GM21423 (cell line): ENCODE results near the gene NOTCH3.

Experiments used
- ATAC-seq: cut with Tn5 transposase; IDR thresholded peaks from one replicate; pipeline ENCODE4 v1.9.1; 2021; ENCODE audit warnings: mild to moderate bottlenecking, moderate library complexity; ENCODE audit not compliant: unreplicated experiment

Gene NOTCH3

DNA sequence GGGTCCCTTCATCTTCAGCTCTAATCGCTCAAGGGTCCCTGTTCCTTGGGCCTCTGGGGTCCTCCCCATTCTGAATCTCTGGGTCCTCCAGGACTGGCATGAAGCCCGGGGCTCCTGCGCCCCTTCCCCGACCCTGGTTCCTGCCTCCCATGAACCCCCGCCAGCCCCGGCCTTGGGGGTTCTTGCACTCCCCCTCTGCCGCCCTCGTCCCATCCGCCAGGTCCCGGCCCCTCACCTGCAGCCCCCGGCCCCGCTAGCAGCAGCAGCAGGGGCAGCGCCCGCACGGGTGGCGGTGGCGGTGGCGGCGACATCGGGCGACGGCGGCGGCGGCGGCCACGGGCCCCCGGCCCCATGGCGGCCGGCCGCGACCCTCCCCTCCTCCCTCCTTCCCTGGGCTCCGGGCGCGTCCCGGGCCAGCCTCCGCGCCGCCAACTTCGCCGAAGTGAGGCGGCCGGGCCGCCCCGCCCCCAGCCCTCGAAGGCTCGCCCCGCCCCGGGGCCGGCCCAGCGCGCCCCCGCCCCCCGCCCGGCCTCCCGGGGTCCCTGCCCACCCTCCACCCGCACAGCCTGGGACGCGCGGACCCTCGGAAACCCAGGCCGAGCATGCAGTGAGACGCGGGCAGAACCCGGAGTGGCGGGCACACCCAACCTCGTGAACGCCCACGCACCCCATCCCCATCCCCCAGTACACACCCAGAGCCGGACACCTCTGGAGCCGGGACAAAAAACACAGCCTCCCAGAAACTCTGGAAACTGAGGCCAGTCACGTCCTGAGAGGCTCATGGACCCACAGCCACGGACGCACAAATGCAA lies at the start of gene NOTCH3:
NOTCH3 (minus strand) TSS at position 443 of the 812 bp plus-strand sequence; CDS start at position 353, 90 bp downstream.
- no peak for ATAC-seq

DNA sequence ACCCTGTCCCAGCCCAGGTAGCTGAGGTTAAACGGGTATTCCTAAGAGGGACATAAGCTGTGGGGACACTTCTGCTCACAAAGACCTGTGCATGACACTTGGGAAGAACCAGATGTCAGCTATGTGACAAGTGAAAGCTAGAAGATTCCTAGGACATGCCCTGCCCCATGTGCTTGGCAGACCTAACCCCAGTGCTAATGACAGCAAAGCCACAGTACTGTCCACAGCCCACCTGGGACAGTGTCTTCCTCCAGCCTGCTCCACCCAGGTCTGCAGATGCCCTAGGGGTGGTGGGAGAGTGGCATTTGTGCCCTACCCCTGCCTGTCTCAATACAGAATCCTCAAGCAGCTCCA lies 49.8 kb upstream of the NOTCH3 start:
- ATAC-seq = no peak

DNA sequence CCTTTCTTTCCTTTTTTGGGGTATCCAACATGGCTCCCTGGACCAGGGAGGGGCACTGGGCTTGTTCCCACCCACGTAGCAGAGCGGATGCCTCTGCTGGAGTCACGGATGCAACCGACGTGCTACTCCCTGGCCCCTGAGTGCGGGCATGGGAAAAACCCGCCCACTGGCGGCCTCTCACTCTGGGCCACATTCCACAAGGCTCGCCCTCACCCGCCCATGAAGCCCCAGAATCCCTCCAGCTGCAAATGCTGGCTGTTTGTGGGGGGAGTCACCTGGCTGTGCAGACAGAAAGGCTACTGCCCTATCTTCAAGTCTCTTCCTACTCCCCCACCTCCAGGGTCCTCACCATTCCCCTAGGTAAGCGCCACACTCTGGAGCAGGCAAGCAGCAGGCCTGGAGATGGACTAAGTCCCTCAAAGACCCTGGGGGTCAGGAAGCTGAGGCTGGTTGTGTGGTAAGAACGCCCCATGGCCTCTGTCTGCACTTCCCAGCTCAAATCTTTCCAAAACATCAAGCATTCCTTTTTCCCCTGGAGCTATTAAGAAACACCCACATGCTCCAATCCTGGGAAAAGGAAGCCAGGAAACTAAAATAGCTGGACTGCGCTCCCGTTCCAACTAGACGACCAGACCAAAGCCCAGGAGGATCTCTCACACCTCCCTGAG lies 49.3 kb upstream of the NOTCH3 start:
- no peak for ATAC-seq

DNA sequence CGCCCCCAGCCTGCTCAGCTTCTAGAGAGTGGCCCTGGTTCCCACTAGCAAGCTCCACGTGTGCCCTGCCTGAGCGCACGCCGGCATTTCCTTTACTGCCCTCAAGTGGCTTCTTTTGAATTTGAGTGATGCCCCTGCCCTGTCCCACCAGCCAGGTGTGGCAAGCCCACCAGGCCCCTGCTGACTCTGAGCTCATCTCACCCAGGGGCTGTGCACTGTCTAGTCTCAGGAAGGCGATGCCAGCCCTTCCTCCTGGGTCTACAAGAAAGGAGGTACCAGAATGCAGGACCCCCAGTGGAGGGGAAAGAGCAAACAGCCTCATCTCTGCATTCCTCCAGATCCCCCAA lies 48.7 kb upstream of the NOTCH3 start:
- ATAC-seq = no peak

DNA sequence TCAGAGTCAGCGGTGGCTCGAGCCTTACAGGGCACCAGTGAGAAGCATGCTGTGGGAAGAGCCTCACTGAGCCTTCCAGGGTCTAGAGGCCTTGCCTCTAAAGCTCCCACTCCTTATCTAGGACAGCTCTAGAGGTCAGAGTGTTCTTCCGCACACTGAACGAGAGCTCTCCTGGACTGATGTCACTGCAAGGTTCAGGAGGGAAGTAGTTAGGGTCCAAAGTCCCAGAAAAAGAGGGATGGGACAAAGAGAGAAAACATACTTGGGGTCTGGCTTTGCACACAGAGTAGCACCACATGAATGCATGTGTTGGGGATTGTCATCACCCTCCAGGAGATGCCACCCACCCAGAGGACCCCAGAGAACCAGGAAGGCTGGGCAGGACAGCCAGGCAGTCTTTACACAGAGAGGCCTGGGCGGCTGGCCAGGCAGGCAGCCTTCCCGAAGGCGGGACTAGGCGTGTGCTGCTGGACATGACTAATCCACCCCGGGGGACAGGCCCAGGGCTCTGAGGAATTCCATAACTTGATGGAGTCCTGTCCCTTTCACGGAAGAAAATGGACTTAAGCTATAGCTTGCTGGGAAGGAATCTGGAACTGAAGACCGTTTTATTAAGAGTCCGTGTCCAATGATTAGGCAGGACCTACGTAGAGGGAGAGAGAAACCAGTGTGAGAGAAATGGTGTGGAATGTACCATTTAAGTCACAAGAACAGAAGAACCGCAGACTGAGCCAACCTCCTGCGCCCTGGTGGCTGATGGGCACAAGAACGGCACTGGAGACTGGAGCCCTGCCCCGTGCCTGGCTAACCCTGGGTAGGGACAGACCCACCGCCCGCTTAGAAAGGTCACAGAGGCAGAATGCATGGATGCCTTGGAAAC lies 48.1 kb upstream of the NOTCH3 start:
- ATAC-seq = no peak

DNA sequence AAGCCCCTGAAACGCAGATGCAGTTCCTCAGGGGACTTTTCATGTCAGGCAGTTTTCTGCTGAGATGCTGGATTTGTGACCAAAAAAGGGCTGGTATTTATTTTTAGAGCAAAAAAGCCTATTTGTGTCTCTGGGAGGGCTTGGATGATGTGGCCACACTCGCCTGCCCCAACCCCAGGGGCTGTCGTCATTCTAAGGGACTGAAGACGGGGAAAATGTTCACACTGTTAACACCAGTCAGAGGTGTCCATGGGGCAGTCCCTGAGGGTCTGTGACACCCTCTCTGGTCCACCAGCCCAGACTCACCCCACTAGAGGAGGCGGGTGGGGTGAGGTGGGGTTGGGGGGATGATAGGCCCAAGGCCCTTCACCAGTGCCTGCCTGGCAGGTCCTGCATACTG lies 47.3 kb upstream of the NOTCH3 start:
- ATAC-seq = no peak

DNA sequence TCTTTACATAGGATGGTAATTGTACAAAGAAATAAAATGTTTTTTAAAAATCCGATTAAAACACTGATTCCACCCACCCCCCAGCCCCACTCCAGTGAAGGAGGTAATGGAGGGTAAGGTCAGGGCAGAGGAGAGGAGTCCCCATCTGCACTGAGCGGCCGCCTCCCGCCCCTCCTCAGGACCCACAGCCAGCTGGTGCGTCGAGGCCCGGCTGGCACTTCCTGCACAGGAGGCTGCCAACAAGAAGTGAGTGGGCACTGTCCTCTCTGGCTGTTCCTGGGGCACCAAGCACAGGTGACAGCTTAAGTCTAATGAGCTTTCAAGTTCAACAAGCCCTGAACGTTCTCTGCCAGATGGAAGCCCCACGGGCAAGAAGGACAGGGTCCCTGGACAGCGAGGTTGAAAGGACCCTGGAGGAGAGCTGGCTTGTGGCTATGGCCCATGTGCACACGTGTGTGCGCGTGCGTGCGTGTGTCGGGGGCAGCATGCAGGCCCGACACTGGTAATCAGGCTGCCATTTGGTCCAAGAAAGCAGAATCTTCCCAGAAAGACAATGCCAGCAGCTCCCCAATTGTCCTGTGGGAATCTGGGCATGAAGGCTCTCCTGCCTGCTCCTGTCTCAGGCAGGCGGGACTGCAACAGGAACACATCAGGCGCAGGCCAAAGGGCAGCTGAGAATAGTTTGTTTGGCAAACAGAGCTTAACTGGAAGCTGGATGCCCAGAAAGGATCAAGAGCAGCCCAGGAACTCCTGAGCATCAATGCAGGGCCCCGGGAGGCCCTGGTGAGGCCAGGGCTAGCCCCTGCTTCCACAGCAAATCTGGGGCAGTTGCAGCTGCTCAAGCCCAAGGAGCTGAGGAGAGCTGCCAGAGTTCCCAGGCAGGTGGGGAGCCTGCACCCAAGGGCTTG lies 46.6 kb upstream of the NOTCH3 start:
- ATAC-seq = no peak

DNA sequence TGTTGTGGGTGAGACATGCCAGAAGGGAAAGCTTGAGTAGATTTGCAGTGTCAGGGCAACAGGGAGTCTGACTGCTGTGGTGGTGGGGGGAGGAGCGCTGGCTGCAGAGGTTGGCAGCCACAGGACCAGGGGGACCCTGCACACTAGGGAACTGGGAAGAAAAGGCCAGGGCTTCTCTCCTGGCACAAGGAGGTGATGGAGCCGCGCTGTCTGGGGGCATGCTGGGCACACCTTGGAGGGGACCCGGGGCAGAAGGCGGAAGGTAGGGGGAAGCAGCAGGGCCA lies 45.3 kb upstream of the NOTCH3 start:
- ATAC-seq = no peak

DNA sequence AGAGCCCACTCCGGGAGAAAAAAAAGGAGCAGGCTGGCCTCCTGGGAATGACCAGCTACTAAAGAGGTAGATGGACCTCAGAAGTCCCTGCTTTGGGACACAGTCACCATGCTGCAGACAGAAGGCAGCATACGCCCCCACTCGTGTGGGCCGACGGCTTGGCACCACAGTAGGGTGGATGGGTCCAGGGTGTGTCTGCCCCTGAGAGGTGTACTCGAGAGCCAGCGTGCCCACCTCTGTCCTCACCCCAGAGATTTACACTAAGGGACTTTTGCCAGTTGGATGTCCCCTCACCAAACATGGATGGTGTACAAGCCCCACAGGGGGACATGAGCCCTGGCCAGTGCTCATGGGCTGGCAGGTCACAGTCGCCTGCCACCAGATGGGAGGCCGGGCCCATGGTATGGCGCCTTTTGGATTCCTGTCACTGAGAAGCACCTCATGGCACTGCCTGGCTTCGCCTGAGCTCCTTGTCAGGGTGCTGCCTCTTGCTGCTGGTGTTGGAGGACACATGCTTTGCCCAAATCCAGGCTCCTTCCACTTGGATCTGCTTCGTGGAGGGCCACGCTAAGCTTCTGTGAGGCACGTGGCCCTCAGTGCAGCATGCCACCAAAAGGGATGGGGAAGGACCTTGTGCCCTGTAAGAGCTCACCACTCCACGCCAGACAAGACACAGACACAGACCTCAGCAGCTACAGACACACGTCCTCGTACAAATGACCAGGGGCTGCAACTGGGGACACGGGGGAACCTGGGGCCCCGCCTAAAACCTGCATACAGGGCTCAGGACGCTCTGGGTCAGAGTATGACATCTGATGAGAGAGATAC lies 44.8 kb upstream of the NOTCH3 start:
- no peak for ATAC-seq

DNA sequence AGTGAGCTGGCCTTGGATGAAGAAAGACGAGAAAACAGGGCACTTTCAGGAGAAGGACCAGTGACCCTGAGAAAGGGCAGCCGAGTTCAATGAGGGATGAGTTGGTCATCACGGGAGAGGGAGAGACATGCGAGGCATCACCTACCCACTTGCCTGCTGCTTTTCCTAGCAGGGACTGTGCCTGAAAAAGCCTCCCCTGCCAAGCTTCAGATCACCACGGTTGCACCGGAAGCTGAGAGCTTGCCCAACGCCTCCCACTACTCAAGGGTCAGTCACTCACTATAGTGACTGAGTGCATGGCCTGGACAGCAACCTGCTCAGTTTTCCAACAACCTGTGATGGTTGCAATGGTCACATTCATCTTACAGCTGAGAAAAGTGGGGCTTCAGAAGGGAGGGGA lies 44.0 kb upstream of the NOTCH3 start:
- ATAC-seq = no peak

DNA sequence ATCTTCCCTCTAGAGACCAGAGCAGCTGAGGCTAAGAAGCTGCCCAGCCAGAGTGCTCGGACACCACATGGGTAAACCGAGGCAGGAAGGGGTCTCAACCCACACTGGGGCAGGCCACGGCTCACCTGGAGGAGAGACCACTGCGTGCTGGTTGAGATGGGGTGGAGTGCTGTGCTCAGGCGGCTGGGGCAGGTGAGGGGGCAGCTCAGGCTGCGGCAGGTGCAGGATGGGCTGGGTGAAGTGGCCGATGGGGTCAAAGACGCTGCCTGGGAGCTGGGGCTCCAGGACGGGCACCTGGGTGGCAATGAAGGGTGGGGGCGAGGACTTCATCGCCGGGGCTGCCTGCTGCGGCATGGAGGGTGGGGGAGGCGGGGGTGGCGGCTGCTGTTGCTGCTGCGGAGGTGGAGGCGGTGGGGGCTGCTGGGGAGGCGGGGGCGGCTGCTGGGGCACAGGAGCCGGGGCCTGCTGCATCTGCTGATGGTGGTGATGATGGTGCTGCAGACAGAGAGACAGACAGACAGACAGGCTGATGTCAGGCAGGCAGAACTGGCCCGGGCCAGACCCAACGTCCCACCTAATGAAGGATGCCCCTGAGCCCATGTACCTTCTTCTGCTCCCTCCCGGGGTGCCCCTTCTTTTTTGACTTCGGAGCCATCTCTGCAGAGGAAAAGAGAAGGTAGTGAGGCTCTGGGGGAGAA lies 43.5 kb upstream of the NOTCH3 start:
- no peak for ATAC-seq

DNA sequence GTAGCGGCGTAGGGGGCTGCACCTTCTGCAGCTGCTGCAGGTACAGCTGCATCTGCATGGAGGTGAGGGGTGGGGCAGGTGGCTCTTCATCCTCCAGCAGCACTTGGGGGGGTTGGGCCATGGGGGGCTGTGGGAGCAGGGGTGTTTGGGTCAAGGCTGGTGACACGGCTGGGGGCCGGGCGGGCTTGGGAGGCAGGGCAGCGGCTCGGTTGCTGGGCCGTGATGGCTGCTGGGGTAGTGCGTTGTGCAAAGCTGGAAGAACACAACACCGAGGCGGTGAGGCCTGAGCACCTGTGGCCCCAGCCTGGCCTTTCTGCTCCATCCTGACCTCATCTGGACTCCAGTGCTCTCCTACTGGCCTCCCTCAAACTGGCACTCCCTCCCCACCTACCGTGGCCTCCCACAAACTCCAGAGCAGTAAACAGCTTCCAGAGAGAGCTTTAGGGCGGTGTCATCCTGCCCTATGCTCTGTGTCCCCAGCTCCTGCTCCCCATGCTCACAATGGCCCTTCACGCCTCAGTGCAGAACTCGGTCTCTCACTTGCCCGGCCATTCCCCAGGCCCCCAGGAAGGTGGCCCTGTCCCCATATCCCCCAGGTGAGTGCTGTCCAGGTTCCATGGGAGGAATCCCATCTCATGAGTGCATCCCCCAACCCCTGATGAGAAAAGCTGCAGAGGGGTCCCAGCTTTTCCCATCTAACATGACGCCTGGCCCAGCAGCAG lies 42.6 kb upstream of the NOTCH3 start:
- no peak for ATAC-seq

DNA sequence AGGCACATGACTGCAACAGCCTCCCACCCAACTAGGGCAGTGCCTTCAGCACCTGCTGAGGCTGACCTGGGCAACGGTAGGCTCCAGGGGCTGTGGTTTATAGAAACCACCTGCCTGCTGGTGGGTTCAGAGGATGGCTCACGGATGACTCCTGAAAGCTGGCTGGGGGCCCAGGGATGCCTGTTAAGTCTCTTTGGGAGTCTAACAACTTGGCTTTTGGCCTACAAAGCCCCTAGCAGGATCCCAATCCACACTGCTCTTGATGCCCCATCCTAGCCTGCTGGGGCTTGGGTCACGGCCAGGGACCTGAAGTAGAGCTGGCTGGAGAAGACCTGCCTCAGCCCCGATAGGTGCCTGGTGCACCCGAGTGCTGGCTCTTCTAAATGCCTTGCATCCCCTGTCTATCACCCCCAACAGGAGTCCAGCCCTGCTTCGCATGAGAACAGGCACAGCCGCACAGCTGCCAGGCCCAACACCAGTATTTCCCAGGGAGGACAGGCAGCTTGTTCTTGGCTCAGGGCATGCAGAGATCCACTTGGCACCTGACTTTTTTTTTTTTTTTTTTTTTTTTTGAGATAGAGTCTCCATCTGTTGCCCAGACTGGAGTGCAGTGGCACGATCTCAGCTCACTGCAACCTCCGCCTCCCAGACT lies 40.6 kb upstream of the NOTCH3 start:
- ATAC-seq = no peak

DNA sequence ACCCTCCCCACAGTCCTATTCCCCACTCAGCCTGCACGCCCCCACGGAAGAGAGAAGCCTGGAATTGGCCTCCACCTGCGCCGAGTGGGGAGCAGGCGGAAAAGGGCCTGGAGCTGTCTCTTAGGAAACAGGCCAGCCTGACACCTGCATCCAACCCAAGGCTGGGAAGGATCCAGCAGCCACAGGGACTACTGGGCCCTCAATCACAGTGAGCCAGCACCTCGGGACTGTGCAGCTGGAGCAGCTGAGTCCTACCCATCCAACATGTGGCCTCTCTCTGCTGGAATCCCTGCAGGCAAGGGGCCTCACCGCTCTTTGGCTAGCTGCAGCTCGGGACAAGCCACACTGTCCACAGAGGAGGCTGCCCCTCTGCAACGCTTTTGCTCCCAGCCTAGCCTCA lies 39.7 kb upstream of the NOTCH3 start:
- ATAC-seq = no peak

DNA sequence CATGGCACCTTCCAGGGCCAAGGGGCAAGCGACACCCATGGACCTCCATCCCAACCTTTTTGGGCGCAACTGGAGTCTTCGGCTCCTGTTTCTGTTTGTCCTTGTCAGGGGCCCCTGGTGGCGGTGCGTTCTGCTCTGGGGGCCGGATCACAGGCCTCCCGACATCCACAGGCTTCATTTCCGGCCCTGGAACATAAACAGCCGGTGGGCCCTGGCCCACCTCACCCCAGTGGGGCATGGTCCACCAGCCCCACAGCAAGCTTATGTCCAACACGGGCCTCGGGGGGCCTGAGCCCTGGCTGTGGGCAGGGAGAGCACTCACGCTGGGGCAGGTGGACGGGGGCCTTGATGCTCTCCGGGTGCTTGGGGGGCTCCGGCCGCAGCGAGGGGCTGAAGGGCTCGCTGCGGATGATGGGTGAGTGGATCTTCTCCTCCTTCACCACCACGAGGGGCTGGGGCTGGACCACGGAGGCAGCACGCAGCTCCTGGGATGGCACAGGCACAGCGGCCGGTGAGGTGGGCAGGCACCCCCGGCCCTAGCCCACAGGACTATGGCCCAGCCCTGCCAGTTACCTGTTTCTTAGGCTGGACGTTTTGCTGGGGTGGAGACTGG lies 38.6 kb upstream of the NOTCH3 start:
- no peak for ATAC-seq

DNA sequence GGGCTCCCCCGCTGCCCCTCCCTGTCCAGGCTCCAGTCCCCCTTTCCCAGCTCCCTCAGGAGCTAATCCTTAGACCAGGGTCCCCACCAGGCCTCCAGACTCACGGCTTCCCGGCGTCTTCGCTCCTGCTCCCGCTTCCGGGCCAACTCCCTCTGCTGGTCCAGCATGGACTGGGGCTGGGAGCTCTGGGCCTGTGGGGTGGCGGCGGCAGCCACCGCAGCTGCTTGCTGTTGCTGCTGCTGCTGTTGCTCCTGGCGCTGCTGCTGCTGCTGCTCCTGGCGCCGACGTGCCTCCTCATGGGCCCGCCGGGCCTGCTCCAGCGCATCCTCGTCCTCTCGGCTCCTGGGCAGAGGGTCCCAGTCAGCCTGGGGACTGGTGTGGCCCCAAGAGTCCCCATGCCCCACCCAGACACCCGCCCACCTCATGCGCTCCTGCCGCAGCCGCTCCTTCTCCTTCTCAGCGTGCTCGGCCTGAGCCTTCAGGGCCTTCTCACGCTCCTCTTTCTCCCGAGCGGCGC lies 37.9 kb upstream of the NOTCH3 start:
- ATAC-seq = no peak

DNA sequence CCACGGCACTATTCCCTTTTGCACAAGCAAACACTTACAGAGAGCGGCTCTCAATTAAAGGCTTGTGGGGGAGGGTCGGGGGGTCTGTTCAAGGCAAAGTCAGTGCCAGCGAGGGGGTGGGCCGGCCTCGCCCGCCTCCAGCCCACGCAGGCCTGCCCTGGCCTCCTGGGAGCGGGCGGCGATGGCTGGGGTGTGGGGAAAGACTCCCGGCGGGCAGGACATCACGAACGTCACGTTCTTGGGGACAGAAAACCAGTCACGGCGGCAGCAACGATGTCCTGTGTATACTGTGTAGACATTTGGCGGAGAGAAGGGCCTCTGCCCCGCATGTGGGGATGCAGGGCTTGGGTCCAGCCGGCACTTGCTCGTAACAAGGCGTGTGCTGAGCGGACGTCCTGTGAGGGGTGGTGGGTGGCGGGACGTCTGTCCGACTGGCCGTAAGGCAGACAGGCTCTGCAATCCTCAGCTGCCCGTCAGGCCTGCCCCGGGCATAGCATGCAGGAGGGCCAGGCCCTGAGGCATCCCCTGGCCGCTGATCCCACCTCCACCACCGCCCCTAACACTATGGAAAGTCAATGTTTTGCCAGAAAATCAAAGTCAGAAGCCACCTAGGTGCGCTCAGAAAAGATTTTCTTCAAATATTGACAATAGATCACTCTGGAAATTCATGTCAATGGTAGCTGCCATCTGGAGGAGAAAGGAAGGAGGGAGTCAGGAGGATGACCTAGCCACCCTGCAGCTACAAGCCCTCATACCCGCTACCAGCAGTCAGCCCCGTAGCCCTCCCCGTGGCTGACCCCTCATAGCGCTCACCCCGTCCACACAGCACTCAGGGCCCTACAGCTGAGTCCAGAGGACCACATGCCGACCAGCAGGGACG lies 37.2 kb upstream of the NOTCH3 start:
- ATAC-seq = no peak
